Cardiac muscle cell (in vitro differentiated cells and primary cell): ENCODE measurements around the gene ATIC. TPM values are rescaled to one million over a fixed set of nuclear protein-coding genes. Genes with fewer than 3 reads are reported as not detected.

Experiments used
- DNase-seq, 2 donors: peaks; one replicate each; pipeline versions ENCODE4 v3.0.0 to v3.0.0-alpha.2; 2010 to 2017; ENCODE audit warnings: low read depth in 1 of 2, low spot score in 1 of 2
- H3K27ac ChIP-seq: fragments of 200-600 bp; sonication (generic); 2 replicates; pipeline ENCODE4 v1.5.1; 2016
- H3K27me3 ChIP-seq: fragments of 200-600 bp; sonication (generic); 2 replicates; pipeline ENCODE4 v1.6.0; 2016; ENCODE audit warnings: control low read depth
- H3K36me3 ChIP-seq: fragments of 200-600 bp; sonication (generic); 2 replicates; pipeline ENCODE4 v1.5.1; 2016; ENCODE audit warnings: control low read depth
- H3K4me1 ChIP-seq: fragments of 200-600 bp; sonication (generic); 2 replicates; pipeline ENCODE4 v1.8.1; 2017; ENCODE audit warnings: low read depth, mild to moderate bottlenecking, mixed run types
- H3K4me3 ChIP-seq: fragments of 200-600 bp; sonication (generic); 2 replicates; pipeline ENCODE4 v1.5.1; 2016; ENCODE audit warnings: mild to moderate bottlenecking
- H3K9me3 ChIP-seq: fragments of 200-600 bp; sonication (generic); 2 replicates; pipeline ENCODE4 v1.5.1; 2017; ENCODE audit warnings: low read depth, mild to moderate bottlenecking, control low read depth
- CTCF ChIP-seq: IDR thresholded peaks from 2 replicates; pipeline ENCODE4 v1.5.1; 2012; ENCODE audit warnings: low read depth, mild to moderate bottlenecking, low read length
- polyA plus RNA-seq: library from polyadenylated mRNA; unstranded; fragments of >200 nt; fragmentation: Nextera tagmentation; extraction: Ambion mirVana; gene quantifications from 2 replicates; pipeline ENCODE4 v1.2.1, GENCODE V29; 2016
- total RNA-seq: library from RNA; depleted of rRNA; stranded (reverse); fragments of >200 nt; gene quantifications from 2 replicates; pipeline ENCODE4 v1.2.3, GENCODE V29; 2016

The ATIC gene
- total and polyA plus RNA-seq, 2 experiments from 2014 or later, result 9.6 to 83.7 TPM

GRCh38 chr2:215369181-215369760 is 57.4 kb downstream of the ATIC start:
- Histone ChIP-seq H3K4me3 (no peak overlapping the region), H3K27me3 (no peaks in the 10 kb centered on the region), H3K4me1 (no peaks in the 10 kb centered on the region), H3K27ac (no peak overlapping the region), H3K9me3 (no peaks in the 10 kb centered on the region), H3K36me3 (peaks cover 58% of the 10 kb centered on the region)
- DNase-seq, result peak in 1 of 2 donors; percentile 83
- no peak for TF ChIP-seq CTCF

GRCh38 chr2:215370112-215370965 is 58.5 kb downstream of the ATIC start:
- DNase-seq, result peak in 1 of 2 donors; percentile 53
- Histone ChIP-seq H3K9me3 (no peaks in the 10 kb centered on the region), H3K36me3 (peaks cover 59% of the 10 kb centered on the region), H3K27ac (no peak overlapping the region), H3K27me3 (no peaks in the 10 kb centered on the region), H3K4me1 (no peaks in the 10 kb centered on the region), H3K4me3 (no peak overlapping the region)
- no peak for TF ChIP-seq CTCF

GRCh38 chr2:215371915-215372897 is 60.3 kb downstream of the ATIC start:
- no peak for TF ChIP-seq CTCF
- peaks cover 68% of the 10 kb centered on the region for H3K36me3 ChIP-seq
- no peaks in the 10 kb centered on the region for H3K4me1 ChIP-seq
- H3K4me3 ChIP-seq, result no peak overlapping the region
- H3K9me3 ChIP-seq, result no peaks in the 10 kb centered on the region
- H3K27me3 ChIP-seq, result no peaks in the 10 kb centered on the region
- no peak for DNase-seq
- peak overlapping the region; percentile 48 for H3K27ac ChIP-seq

- Histone ChIP-seq H3K27ac (no peak overlapping the region), H3K9me3 (no peaks in the 10 kb centered on the region), H3K36me3 (peaks cover 64% of the 10 kb centered on the region), H3K4me3 (no peak overlapping the region), H3K4me1 (no peaks in the 10 kb centered on the region), H3K27me3 (no peaks in the 10 kb centered on the region)
- TF ChIP-seq CTCF, result no peak
- peak in 1 of 2 donors; percentile 48 for DNase-seq
Observed at GRCh38 chr2:215372968-215373649, 61.2 kb downstream of the ATIC start.

GRCh38 chr2:215374002-215374401 is 62.1 kb downstream of the ATIC start:
- no peaks in the 10 kb centered on the region for H3K27me3 ChIP-seq
- H3K9me3 ChIP-seq, result no peaks in the 10 kb centered on the region
- H3K4me3 ChIP-seq, result no peak overlapping the region
- peaks cover 69% of the 10 kb centered on the region for H3K36me3 ChIP-seq
- no peak for DNase-seq
- H3K4me1 ChIP-seq, result no peaks in the 10 kb centered on the region
- H3K27ac ChIP-seq, result no peak overlapping the region
- no peak for TF ChIP-seq CTCF
